WTC11 (cell line): Measurements from ENCODE around the gene NUSAP1. TPM values are rescaled to one million over a fixed set of nuclear protein-coding genes. Genes with fewer than 3 reads are reported as not detected.
A peak's percentile ranks its signal among the peaks of the same experiment; 100 is the strongest.

ENCODE experiments used
- ATAC-seq: fragments of 200-7000 bp; cut with Tn5 transposase; 2 replicates; pipeline ENCODE4 v1.10.0; 2021; ENCODE audit warnings: mild to moderate bottlenecking, moderate library complexity
- CTCF ChIA-PET: fragments of 300-600 bp; sonication (Branson Sonifier 250); formaldehyde crosslinking; loops from one replicate; lab custom pipeline; 2021; ENCODE audit warnings: antibody characterized with exemption; lab: Charles Lee
- POLR2A ChIA-PET: fragments of 350-600 bp; sonication (Branson Sonifier 250); formaldehyde crosslinking; loops from one replicate; lab custom pipeline; 2021; ENCODE audit warnings: antibody characterized with exemption; lab: Charles Lee
- DNase-seq: peaks from one replicate; pipeline ENCODE4 v3.0.0; 2021; ENCODE audit warnings: low spot score
- H3K27ac Mint-ChIP-seq: 2 replicates; pipeline ENCODE4 v1.8.0; 2021; ENCODE audit warnings: mixed read lengths
- H3K27me3 Mint-ChIP-seq: 2 replicates; pipeline ENCODE4 v1.8.0; 2021; ENCODE audit warnings: low read depth, mild to moderate bottlenecking, moderate library complexity, mixed read lengths
- H3K36me3 Mint-ChIP-seq: 2 replicates; pipeline ENCODE4 v1.8.0; 2021; ENCODE audit warnings: mixed read lengths
- H3K4me1 Mint-ChIP-seq: 2 replicates; pipeline ENCODE4 v1.8.0; 2022; ENCODE audit warnings: mixed read lengths
- H3K4me3 Mint-ChIP-seq: 2 replicates; pipeline ENCODE4 v1.8.0; 2021; ENCODE audit warnings: mild to moderate bottlenecking, moderate library complexity, mixed read lengths
- H3K9me3 Mint-ChIP-seq: 2 replicates; pipeline ENCODE4 v1.8.0; 2021; ENCODE audit warnings: mixed read lengths
- ESRRA ChIP-seq: sonication (generic); formaldehyde crosslinking; IDR thresholded peaks from 2 replicates; pipeline ENCODE4 v1.8.1; 2022; ENCODE audit warnings: mild to moderate bottlenecking, missing genetic modification reagents, borderline replicate concordance
- GTF2I ChIP-seq: fragments of 250-450 bp; sonication (Bioruptor Pico); conservative IDR thresholded peaks from 2 replicates; pipeline ENCODE4 v1.4.0; 2021; ENCODE audit warnings: mild to moderate bottlenecking
- HMGXB4 ChIP-seq: sonication (generic); formaldehyde crosslinking; IDR thresholded peaks from 2 replicates; pipeline ENCODE4 v1.8.1; 2023; ENCODE audit warnings: mild to moderate bottlenecking, moderate library complexity, missing genetic modification reagents
- NFE2L1 ChIP-seq: sonication (generic); formaldehyde crosslinking; IDR thresholded peaks from 2 replicates; pipeline ENCODE4 v1.8.1; 2023; ENCODE audit warnings: missing genetic modification reagents
- TEAD1 ChIP-seq: sonication (generic); formaldehyde crosslinking; IDR thresholded peaks from 2 replicates; pipeline ENCODE4 v1.8.0; 2022; ENCODE audit warnings: mild to moderate bottlenecking, missing genetic modification reagents
- USF2 ChIP-seq: sonication (generic); formaldehyde crosslinking; IDR thresholded peaks from 2 replicates; pipeline ENCODE4 v1.8.1; 2023; ENCODE audit warnings: mild to moderate bottlenecking, missing genetic modification reagents, moderate library complexity
- ZNF219 ChIP-seq: sonication (generic); formaldehyde crosslinking; IDR thresholded peaks from 2 replicates; pipeline ENCODE4 v1.8.0; 2023; ENCODE audit warnings: missing genetic modification reagents, mild to moderate bottlenecking, borderline replicate concordance
- ZNF416 ChIP-seq: fragments of 250-450 bp; sonication (Bioruptor Pico); IDR thresholded peaks from 2 replicates; pipeline ENCODE4 v1.9.0; 2021; ENCODE audit warnings: mild to moderate bottlenecking, inconsistent platforms
- ZNF532 ChIP-seq: fragments of 250-450 bp; sonication (Bioruptor Pico); IDR thresholded peaks from 2 replicates; pipeline ENCODE4 v1.9.0; 2021; ENCODE audit warnings: mild to moderate bottlenecking, borderline replicate concordance
- total RNA-seq: library from RNA; stranded (reverse); gene quantifications from 3 replicates; pipeline ENCODE4 v1.2.3, GENCODE V29; 2021

Gene NUSAP1
- total RNA-seq, 1 experiment from 2014 or later, result 135 TPM

- no peaks in the 10 kb centered on the region for H3K27me3 Mint-ChIP-seq
- no peak for TF ChIP-seq TEAD1 (CRISPR knock-in tag)
- no peak for TF ChIP-seq GTF2I
- TF ChIP-seq USF2 (CRISPR knock-in tag), result no peak
- TF ChIP-seq ZNF416, result no peak
- no peak for TF ChIP-seq NFE2L1
- TF ChIP-seq ESRRA, result no peak
- TF ChIP-seq ZNF219 (CRISPR knock-in tag), result no peak
- H3K4me1 Mint-ChIP-seq, result peaks cover 8% of the 10 kb centered on the region
- CTCF ChIA-PET, result no interaction called here
- no peak overlapping the region for H3K4me3 Mint-ChIP-seq
- no peak overlapping the region for H3K27ac Mint-ChIP-seq
- H3K9me3 Mint-ChIP-seq, result no peaks in the 10 kb centered on the region
- DNase-seq (no peak), ATAC-seq (no peak)
- POLR2A ChIA-PET, result no interaction called here
- no peaks in the 10 kb centered on the region for H3K36me3 Mint-ChIP-seq
Observed at GRCh38 chr15:41411441-41411840, 78.8 kb downstream of the NUSAP1 start.

- no peaks in the 10 kb centered on the region for H3K36me3 Mint-ChIP-seq
Observed at GRCh38 chr15:41416128-41416741, 83.6 kb downstream of the NUSAP1 start.

More at GRCh38 chr15:41416128-41416741, 83.6 kb downstream of the NUSAP1 start:
- Mint-ChIP-seq H3K9me3 (no peaks in the 10 kb centered on the region), H3K27me3 (no peaks in the 10 kb centered on the region; the same call in 1 of the 2 replicates), H3K4me1 (peaks cover 26% of the 10 kb centered on the region), H3K27ac (peak overlapping the region; percentile 79), H3K4me3 (peak overlapping the region; percentile 93)
- no peak for TF ChIP-seq ZNF532 (CRISPR knock-in tag)
- 0 out of 2 replicates have a peak, but pooled peaks have one; percentile 7 for TF ChIP-seq GTF2I
- TF ChIP-seq HMGXB4 (CRISPR knock-in tag), result 0 out of 2 replicates have a peak, but pooled peaks have one; percentile 13
- ChIA-PET POLR2A (no interaction called here), CTCF (interaction anchor here (0.7 kb wide), 2 partner anchors 46 to 236 kb away, joined by 3 read pairs; no protein-coding TSS in a partner anchor)
- peak; percentile 61; the same call in 1 of the 2 replicates for ATAC-seq
- no peak for DNase-seq
